Mesothelial cell of epicardium (in vitro differentiated cells): Measurements from ENCODE around the gene VOPP1. TPM values are rescaled to one million over a fixed set of nuclear protein-coding genes. Genes with fewer than 3 reads are reported as not detected.
A peak's percentile ranks its signal among the peaks of the same experiment; 100 is the strongest.

ENCODE experiments used
- DNase-seq, 2 experiments: peaks; one replicate each; pipeline ENCODE4 v3.0.0; 2021; ENCODE audit warnings: low spot score in 2 of 2; ENCODE audit not compliant: unreplicated experiment in 2 of 2
- H3K27ac Mint-ChIP-seq: 2 replicates; pipeline ENCODE4 v1.8.0; 2021; ENCODE audit warnings: mixed read lengths
- H3K27me3 Mint-ChIP-seq: 2 replicates; pipeline ENCODE4 v1.8.0; 2021; ENCODE audit warnings: low read depth, mixed read lengths
- H3K36me3 Mint-ChIP-seq: 2 replicates; pipeline ENCODE4 v1.8.0; 2021; ENCODE audit warnings: mixed read lengths
- H3K4me1 Mint-ChIP-seq: 2 replicates; pipeline ENCODE4 v1.8.0; 2021; ENCODE audit warnings: mixed read lengths
- H3K4me3 Mint-ChIP-seq: 2 replicates; pipeline ENCODE4 v1.8.0; 2021; ENCODE audit warnings: mild to moderate bottlenecking, moderate library complexity, mixed read lengths
- H3K9me3 Mint-ChIP-seq: 2 replicates; pipeline ENCODE4 v1.8.0; 2021; ENCODE audit warnings: mixed read lengths
- total RNA-seq: library from RNA; stranded (reverse); gene quantifications from 3 replicates; pipeline ENCODE4 v1.2.1, GENCODE V29; 2021
- TF ChIP-seq, protein P1 (sequence below): fragments of 200-600 bp; sonication (generic); IDR thresholded peaks from one replicate; pipeline ENCODE4 v1.5.0; 2021; ENCODE audit warnings: antibody characterized with exemption; ENCODE audit not compliant: unreplicated experiment

VOPP1 gene
- total RNA-seq, 1 donor from 2014 or later = 42.8 TPM

DNA sequence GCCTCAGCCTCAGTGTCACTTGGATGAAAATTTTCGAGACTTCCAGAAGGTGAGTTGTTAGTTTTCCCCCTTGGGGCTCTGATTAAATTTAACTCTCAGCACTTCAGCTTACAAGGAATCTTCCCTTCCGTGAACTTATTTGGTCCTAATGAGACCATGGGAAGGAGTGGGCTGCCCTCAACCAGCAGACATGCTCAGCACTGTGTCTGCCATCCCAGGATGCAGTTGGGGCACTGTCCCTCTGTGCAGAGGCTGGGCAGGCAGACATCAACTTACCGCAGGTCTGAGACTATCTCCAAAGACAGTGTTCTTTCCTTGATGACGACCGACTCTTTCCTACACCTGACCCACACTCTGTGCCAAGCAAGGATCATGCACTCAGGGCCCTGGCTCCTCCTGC, 36.7 kb downstream of the VOPP1 start:
- TF ChIP-seq, protein P1, sequence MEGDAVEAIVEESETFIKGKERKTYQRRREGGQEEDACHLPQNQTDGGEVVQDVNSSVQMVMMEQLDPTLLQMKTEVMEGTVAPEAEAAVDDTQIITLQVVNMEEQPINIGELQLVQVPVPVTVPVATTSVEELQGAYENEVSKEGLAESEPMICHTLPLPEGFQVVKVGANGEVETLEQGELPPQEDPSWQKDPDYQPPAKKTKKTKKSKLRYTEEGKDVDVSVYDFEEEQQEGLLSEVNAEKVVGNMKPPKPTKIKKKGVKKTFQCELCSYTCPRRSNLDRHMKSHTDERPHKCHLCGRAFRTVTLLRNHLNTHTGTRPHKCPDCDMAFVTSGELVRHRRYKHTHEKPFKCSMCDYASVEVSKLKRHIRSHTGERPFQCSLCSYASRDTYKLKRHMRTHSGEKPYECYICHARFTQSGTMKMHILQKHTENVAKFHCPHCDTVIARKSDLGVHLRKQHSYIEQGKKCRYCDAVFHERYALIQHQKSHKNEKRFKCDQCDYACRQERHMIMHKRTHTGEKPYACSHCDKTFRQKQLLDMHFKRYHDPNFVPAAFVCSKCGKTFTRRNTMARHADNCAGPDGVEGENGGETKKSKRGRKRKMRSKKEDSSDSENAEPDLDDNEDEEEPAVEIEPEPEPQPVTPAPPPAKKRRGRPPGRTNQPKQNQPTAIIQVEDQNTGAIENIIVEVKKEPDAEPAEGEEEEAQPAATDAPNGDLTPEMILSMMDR = no peak
- H3K27me3 Mint-ChIP-seq = no peaks in the 10 kb centered on the region
- no peak overlapping the region for H3K27ac Mint-ChIP-seq
- H3K9me3 Mint-ChIP-seq = no peaks in the 10 kb centered on the region
- no peak overlapping the region for H3K4me3 Mint-ChIP-seq
- DNase-seq = no peak
- peaks cover 37% of the 10 kb centered on the region for H3K4me1 Mint-ChIP-seq
- H3K36me3 Mint-ChIP-seq = no peaks in the 10 kb centered on the region

GRCh38 chr7:55534916-55535590, 37.2 kb downstream of the VOPP1 start:
- TF ChIP-seq, protein P1 = no peak
- no peak overlapping the region for H3K27ac Mint-ChIP-seq
- DNase-seq = no peak
- H3K27me3 Mint-ChIP-seq = no peaks in the 10 kb centered on the region
- H3K4me1 Mint-ChIP-seq = peaks cover 36% of the 10 kb centered on the region
- H3K4me3 Mint-ChIP-seq = no peak overlapping the region
- H3K9me3 Mint-ChIP-seq = no peaks in the 10 kb centered on the region
- H3K36me3 Mint-ChIP-seq = no peaks in the 10 kb centered on the region

DNA sequence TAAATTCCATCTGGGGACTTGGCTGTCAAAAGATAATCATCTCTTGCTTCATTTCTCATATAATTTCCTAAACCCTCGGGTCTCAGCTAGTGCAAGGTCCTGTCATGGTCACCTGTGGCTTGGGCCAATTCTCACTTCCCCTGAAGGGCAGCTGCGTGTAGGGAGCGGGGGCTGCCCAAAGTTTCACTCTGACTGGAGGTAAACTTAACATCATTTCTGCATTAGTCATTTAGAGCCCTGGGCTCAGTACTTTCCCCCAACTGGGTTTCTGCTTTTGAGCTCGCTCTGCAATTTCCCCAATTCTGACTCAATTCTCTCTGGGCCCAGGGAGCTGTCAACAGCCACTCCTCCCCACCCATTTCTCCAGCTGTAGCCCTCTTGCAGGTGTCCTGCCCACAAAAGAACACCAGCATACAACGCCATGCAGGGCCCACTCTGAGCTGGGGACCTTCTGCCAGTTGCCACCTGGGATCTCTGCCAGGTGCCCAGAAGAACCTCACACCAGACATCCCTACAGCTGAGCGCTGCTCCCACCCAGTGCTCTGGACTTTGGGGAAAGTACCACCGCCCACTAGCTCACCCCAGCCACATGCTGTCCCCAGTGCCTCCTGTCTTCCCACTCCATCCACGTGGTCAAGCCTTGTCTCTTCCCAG, 37.9 kb downstream of the VOPP1 start:
- Mint-ChIP-seq H3K9me3 (no peaks in the 10 kb centered on the region), H3K36me3 (no peaks in the 10 kb centered on the region), H3K4me1 (peaks cover 36% of the 10 kb centered on the region), H3K4me3 (no peak overlapping the region), H3K27me3 (no peaks in the 10 kb centered on the region), H3K27ac (peak overlapping the region; percentile 55)
- TF ChIP-seq, protein P1 = no peak
- no peak for DNase-seq

- DNase-seq = no peak
- H3K27ac Mint-ChIP-seq = peak overlapping the region; percentile 55
- H3K4me3 Mint-ChIP-seq = no peak overlapping the region
- TF ChIP-seq, protein P1 = no peak
- peaks cover 36% of the 10 kb centered on the region for H3K4me1 Mint-ChIP-seq
- H3K9me3 Mint-ChIP-seq = no peaks in the 10 kb centered on the region
- no peaks in the 10 kb centered on the region for H3K36me3 Mint-ChIP-seq
- H3K27me3 Mint-ChIP-seq = no peaks in the 10 kb centered on the region
Observed at GRCh38 chr7:55533729-55534080, 38.6 kb downstream of the VOPP1 start.

DNA sequence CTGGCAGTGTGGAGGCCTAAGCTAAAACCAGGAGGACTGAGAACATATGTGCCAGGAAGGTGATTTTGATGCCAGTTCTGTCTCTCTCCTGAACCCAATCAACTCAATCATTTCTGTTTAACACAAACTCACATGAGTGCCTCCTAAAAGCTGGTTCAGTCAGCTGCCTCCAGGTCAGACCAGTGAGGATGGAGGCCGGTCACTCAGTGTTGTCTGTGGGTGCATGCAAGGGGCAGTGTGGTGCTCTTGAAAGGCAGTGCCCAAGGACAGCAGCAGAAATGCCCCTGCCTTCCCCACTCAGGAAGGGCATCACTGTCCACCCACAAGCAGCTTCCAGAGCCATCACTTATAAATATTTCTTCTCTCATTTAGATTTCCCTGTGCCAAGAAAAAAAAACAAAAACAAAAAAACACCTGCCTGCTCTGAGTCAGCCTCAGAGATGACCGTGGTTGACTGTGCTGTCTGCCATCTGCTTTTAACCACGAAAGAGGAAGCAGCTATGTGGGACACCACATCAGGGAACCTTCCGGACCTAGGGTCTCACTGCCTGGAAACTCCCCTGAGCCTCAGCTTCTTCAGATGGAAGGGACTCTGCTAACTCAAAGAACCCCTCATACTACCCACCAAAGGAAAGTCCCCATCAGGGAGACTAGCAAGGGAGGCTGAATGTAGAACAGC, 39.1 kb downstream of the VOPP1 start:
- H3K4me3 Mint-ChIP-seq = no peak overlapping the region
- H3K27ac Mint-ChIP-seq = no peak overlapping the region
- peaks cover 36% of the 10 kb centered on the region for H3K4me1 Mint-ChIP-seq
- H3K9me3 Mint-ChIP-seq = no peaks in the 10 kb centered on the region
- H3K27me3 Mint-ChIP-seq = no peaks in the 10 kb centered on the region
- H3K36me3 Mint-ChIP-seq = no peaks in the 10 kb centered on the region
- no peak for DNase-seq
- TF ChIP-seq, protein P1 = no peak
